ENCODE data around the gene TLR8. TPM values are rescaled to one million over a fixed set of nuclear protein-coding genes. Genes with fewer than 3 reads are reported as not detected.

The TLR8 gene
- total RNA-seq, 1 experiment from 2014 or later = not detected

DNA sequence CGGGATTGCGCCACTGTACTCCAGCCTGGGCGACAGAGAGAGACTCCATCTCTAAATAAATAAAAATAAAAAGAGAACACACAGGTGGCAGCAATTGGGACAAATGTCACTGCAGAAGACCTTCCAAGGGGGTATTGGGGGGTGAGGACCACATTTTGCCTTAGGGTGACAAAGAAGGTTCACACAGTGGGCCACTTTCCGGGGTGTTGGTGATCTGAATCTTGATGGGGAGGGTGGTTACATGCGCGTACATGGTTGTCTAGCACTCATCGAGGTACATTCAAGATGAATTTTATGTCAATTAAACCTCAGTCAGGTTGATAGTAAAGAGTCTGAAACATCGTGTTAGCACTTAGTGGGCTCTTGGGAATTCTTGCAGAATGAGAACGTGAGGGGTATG, 48.0 kb downstream of the TLR8 start (continued):
- TF ChIP-seq OVOL2 (CRISPR knock-in tag; IDR thresholded peaks at IDR 0.05; ENCODE audit: borderline replicate concordance) = no peak

DNA sequence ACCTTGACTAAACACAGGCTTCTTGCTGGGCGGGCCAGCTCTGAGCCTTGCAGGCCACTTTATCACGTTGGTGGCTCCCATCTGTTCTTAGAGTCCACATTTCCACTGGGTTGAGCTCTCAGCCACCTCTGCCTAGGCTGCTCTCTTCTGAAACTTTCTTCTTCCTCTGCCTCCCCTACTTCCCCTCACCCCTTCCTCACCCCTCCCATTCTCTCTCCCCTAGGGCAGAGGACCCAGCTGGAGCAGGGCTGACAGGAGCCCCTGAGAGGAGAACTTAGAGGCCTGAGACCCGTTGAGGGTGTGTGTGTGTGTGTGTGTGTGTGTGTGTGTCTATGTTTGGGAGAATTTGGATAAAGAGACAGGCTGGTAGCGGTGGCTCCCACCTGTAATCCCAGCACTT, 48.6 kb downstream of the TLR8 start:
- ChIA-PET POLR2A (interaction anchor here (1.2 kb wide), 1 partner anchor 19 kb away, joined by 3 read pairs; the partner anchor contains the start of gene TMSB4X), CTCF (interaction anchor here (1.3 to 1.6 kb wide), 2 partner anchors 8 to 16 kb away, joined by 5 to 6 read pairs; no protein-coding TSS in a partner anchor)
- ATAC-seq = no peak
- H3K9me3 Mint-ChIP-seq = peaks cover 4% of the 10 kb centered on the region; the same call in 1 of the 2 replicates
- TF ChIP-seq SOX15 (CRISPR knock-in tag; IDR thresholded peaks at IDR 0.05) = no peak
- no peak for TF ChIP-seq MXD4 (CRISPR knock-in tag; IDR thresholded peaks at IDR 0.05; ENCODE audit: borderline replicate concordance)
- TF ChIP-seq, protein P1, sequence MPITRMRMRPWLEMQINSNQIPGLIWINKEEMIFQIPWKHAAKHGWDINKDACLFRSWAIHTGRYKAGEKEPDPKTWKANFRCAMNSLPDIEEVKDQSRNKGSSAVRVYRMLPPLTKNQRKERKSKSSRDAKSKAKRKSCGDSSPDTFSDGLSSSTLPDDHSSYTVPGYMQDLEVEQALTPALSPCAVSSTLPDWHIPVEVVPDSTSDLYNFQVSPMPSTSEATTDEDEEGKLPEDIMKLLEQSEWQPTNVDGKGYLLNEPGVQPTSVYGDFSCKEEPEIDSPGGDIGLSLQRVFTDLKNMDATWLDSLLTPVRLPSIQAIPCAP (CRISPR knock-in tag; IDR thresholded peaks at IDR 0.05) = no peak
- no peak for TF ChIP-seq SMAD4 (CRISPR knock-in tag; IDR thresholded peaks at IDR 0.05)
- TF ChIP-seq ELF4 (CRISPR knock-in tag; IDR thresholded peaks at IDR 0.05; ENCODE audit: low read depth) = no peak
- TF ChIP-seq, protein P2, sequence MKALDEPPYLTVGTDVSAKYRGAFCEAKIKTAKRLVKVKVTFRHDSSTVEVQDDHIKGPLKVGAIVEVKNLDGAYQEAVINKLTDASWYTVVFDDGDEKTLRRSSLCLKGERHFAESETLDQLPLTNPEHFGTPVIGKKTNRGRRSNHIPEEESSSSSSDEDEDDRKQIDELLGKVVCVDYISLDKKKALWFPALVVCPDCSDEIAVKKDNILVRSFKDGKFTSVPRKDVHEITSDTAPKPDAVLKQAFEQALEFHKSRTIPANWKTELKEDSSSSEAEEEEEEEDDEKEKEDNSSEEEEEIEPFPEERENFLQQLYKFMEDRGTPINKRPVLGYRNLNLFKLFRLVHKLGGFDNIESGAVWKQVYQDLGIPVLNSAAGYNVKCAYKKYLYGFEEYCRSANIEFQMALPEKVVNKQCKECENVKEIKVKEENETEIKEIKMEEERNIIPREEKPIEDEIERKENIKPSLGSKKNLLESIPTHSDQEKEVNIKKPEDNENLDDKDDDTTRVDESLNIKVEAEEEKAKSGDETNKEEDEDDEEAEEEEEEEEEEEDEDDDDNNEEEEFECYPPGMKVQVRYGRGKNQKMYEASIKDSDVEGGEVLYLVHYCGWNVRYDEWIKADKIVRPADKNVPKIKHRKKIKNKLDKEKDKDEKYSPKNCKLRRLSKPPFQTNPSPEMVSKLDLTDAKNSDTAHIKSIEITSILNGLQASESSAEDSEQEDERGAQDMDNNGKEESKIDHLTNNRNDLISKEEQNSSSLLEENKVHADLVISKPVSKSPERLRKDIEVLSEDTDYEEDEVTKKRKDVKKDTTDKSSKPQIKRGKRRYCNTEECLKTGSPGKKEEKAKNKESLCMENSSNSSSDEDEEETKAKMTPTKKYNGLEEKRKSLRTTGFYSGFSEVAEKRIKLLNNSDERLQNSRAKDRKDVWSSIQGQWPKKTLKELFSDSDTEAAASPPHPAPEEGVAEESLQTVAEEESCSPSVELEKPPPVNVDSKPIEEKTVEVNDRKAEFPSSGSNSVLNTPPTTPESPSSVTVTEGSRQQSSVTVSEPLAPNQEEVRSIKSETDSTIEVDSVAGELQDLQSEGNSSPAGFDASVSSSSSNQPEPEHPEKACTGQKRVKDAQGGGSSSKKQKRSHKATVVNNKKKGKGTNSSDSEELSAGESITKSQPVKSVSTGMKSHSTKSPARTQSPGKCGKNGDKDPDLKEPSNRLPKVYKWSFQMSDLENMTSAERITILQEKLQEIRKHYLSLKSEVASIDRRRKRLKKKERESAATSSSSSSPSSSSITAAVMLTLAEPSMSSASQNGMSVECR (CRISPR knock-in tag; IDR thresholded peaks at IDR 0.05; ENCODE audit: borderline replicate concordance) = no peak
- TF ChIP-seq, protein P3, sequence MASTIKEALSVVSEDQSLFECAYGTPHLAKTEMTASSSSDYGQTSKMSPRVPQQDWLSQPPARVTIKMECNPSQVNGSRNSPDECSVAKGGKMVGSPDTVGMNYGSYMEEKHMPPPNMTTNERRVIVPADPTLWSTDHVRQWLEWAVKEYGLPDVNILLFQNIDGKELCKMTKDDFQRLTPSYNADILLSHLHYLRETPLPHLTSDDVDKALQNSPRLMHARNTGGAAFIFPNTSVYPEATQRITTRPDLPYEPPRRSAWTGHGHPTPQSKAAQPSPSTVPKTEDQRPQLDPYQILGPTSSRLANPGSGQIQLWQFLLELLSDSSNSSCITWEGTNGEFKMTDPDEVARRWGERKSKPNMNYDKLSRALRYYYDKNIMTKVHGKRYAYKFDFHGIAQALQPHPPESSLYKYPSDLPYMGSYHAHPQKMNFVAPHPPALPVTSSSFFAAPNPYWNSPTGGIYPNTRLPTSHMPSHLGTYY (CRISPR knock-in tag; IDR thresholded peaks at IDR 0.05) = no peak
- no peak for TF ChIP-seq GABPB1 (CRISPR knock-in tag; IDR thresholded peaks at IDR 0.05)
- no peak for TF ChIP-seq KAT7 (CRISPR knock-in tag; IDR thresholded peaks at IDR 0.05; ENCODE audit: borderline replicate concordance)
- TF ChIP-seq ZNF263 (CRISPR knock-in tag; IDR thresholded peaks at IDR 0.05; ENCODE audit: low read depth) = no peak
- TF ChIP-seq, protein P4, sequence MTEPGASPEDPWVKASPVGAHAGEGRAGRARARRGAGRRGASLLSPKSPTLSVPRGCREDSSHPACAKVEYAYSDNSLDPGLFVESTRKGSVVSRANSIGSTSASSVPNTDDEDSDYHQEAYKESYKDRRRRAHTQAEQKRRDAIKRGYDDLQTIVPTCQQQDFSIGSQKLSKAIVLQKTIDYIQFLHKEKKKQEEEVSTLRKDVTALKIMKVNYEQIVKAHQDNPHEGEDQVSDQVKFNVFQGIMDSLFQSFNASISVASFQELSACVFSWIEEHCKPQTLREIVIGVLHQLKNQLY (CRISPR knock-in tag; IDR thresholded peaks at IDR 0.05) = no peak
- TF ChIP-seq, protein P5, sequence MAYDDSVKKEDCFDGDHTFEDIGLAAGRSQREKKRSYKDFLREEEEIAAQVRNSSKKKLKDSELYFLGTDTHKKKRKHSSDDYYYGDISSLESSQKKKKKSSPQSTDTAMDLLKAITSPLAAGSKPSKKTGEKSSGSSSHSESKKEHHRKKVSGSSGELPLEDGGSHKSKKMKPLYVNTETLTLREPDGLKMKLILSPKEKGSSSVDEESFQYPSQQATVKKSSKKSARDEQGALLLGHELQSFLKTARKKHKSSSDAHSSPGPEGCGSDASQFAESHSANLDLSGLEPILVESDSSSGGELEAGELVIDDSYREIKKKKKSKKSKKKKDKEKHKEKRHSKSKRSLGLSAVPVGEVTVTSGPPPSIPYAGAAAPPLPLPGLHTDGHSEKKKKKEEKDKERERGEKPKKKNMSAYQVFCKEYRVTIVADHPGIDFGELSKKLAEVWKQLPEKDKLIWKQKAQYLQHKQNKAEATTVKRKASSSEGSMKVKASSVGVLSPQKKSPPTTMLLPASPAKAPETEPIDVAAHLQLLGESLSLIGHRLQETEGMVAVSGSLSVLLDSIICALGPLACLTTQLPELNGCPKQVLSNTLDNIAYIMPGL (CRISPR knock-in tag; IDR thresholded peaks at IDR 0.05) = no peak
- TF ChIP-seq RORB (CRISPR knock-in tag; IDR thresholded peaks at IDR 0.05) = no peak
- no peak for TF ChIP-seq SP1 (CRISPR knock-in tag; conservative IDR thresholded peaks at IDR 0.05)
- TF ChIP-seq SMAD3 (CRISPR knock-in tag; IDR thresholded peaks at IDR 0.05; ENCODE audit: borderline replicate concordance) = no peak
- no peak for TF ChIP-seq NFYB (CRISPR knock-in tag; conservative IDR thresholded peaks at IDR 0.05; ENCODE audit: low read depth)
- TF ChIP-seq ZNF121 (CRISPR knock-in tag; IDR thresholded peaks at IDR 0.05) = no peak
- no peak for TF ChIP-seq HMGA2 (CRISPR knock-in tag; IDR thresholded peaks at IDR 0.05)
- no peak for TF ChIP-seq EMX1 (CRISPR knock-in tag; IDR thresholded peaks at IDR 0.05)
- TF ChIP-seq TEAD1 (CRISPR knock-in tag; IDR thresholded peaks at IDR 0.05) = no peak
- no peaks in the 10 kb centered on the region for H3K36me3 Mint-ChIP-seq
- H3K4me3 Mint-ChIP-seq = no peak overlapping the region
- H3K27ac Mint-ChIP-seq = no peak overlapping the region
- H3K27me3 Mint-ChIP-seq (ENCODE audit: low read depth) = no peaks in the 10 kb centered on the region
- peaks cover 13% of the 10 kb centered on the region for H3K4me1 Mint-ChIP-seq
- DNase-seq (ENCODE audit: low spot score) = no peak

Measured in WTC11 (cell line).